Loucy (cell line): Measurements from ENCODE around the gene MUC6.
"Not testable (repeated sequence)": the region's sequence is repeated elsewhere in the genome, so short reads cannot be mapped to it uniquely, and the experiment has no call there.

ENCODE experiments used
- H2AFZ ChIP-seq: fragments of 200-600 bp; sonication (generic); 2 replicates; pipeline ENCODE4 v1.6.0; 2016; ENCODE audit warnings: antibody characterized with exemption, mild to moderate bottlenecking, low read length, moderate library complexity
- H3F3A ChIP-seq: fragments of 200-600 bp; 2 replicates; pipeline ENCODE4 v1.6.0; 2016; ENCODE audit warnings: antibody characterized with exemption, low read depth, mild to moderate bottlenecking
- H3K27me3 ChIP-seq: fragments of 200-600 bp; sonication (generic); 2 replicates; pipeline ENCODE4 v1.6.1; 2014; ENCODE audit warnings: low read length, mild to moderate bottlenecking; ENCODE audit not compliant: insufficient read depth, poor library complexity, severe bottlenecking
- H3K36me3 ChIP-seq: fragments of 200-600 bp; sonication (generic); 2 replicates; pipeline ENCODE4 v1.6.1; 2016; ENCODE audit warnings: low read length; ENCODE audit not compliant: insufficient read depth
- H3K4me1 ChIP-seq: fragments of 200-600 bp; sonication (generic); 2 replicates; pipeline ENCODE4 v1.5.1; 2014; ENCODE audit warnings: low read length, mild to moderate bottlenecking; ENCODE audit not compliant: insufficient read depth, poor library complexity, severe bottlenecking
- H3K4me2 ChIP-seq: fragments of 200-600 bp; sonication (generic); 2 replicates; pipeline ENCODE4 v1.6.0; 2014; ENCODE audit warnings: antibody characterized with exemption, low read length, low read depth, mild to moderate bottlenecking; ENCODE audit not compliant: poor library complexity, severe bottlenecking
- H3K4me3 ChIP-seq: fragments of 200-600 bp; sonication (generic); 2 replicates; pipeline ENCODE4 v1.5.1; 2014; ENCODE audit warnings: low read length, mild to moderate bottlenecking, mixed read lengths; ENCODE audit not compliant: poor library complexity, severe bottlenecking
- H3K79me2 ChIP-seq: fragments of 200-600 bp; sonication (generic); 2 replicates; pipeline ENCODE4 v1.6.1; 2014; ENCODE audit warnings: low read length; ENCODE audit not compliant: insufficient read depth
- H3K9ac ChIP-seq: fragments of 200-600 bp; sonication (generic); 2 replicates; pipeline ENCODE4 v1.6.0; 2014; ENCODE audit warnings: mild to moderate bottlenecking, low read depth, low read length, moderate library complexity; ENCODE audit not compliant: poor library complexity, severe bottlenecking
- H3K9me2 ChIP-seq: fragments of 200-600 bp; sonication (generic); replicated peaks from 2 replicates; pipeline ENCODE4 v1.6.1; 2016; ENCODE audit warnings: low read depth, low read length, mixed read lengths
- H3K9me3 ChIP-seq: fragments of 200-600 bp; sonication (generic); 2 replicates; pipeline ENCODE4 v1.6.1; 2014; ENCODE audit warnings: mild to moderate bottlenecking, antibody characterized with exemption, low read length, low read depth; ENCODE audit not compliant: insufficient read depth
- H4K20me1 ChIP-seq: fragments of 200-600 bp; sonication (generic); 2 replicates; pipeline ENCODE4 v1.6.0; 2014; ENCODE audit warnings: antibody characterized with exemption, low read length, mild to moderate bottlenecking; ENCODE audit not compliant: insufficient read depth, poor library complexity, severe bottlenecking
- EZH2phosphoT487 ChIP-seq: fragments of 200-600 bp; IDR thresholded peaks from 2 replicates; pipeline ENCODE4 v1.6.1; 2018; ENCODE audit warnings: antibody characterized with exemption, mild to moderate bottlenecking, moderate library complexity, borderline replicate concordance
- TF ChIP-seq, protein P1 (sequence below): fragments of 200-600 bp; sonication (generic); conservative IDR thresholded peaks from 2 replicates; pipeline ENCODE4 v1.5.1; 2014; ENCODE audit warnings: mild to moderate bottlenecking, antibody characterized with exemption, low read length

Gene MUC6

DNA sequence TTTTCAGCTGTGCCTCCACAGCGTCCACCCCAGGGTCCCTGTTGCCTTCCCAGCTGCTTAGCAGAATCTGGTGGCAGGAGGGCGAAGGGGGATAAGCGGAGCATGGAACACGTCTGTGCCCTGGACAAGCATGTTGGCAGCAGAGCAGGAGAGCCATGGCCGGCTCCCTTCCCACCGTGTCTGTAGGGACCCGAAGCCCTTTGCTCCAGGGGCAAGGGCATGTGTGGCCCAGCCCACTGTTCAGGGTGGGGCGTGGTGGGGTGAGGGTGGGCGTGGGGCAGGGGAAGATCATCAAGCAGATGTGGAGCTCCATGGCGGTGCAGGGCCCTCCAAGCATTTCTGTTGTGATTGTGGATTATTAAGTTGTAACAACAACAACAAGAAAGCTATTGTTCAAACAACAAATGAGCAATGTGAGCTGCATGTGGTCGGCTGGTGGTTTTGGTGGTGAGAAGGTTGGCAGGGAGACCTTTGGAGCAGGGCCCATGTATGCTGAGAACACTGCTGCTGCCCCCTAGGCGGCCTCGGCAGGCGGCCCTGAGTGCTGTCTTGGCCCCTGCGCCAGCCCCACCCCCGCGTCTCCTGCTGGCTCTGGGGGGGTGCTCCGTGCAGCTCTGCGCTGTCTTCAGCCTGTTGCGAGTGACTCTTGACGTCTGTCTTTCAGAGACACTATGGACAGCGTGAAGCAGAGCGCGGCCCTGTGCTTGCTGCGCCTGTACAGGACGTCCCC is 59.9 kb downstream of the MUC6 start:
- H3F3A ChIP-seq: no peaks in the 10 kb centered on the region
- H3K79me2 ChIP-seq: peaks cover 6% of the 10 kb centered on the region; the same call in 1 of the 2 replicates
- TF ChIP-seq, protein P1, sequence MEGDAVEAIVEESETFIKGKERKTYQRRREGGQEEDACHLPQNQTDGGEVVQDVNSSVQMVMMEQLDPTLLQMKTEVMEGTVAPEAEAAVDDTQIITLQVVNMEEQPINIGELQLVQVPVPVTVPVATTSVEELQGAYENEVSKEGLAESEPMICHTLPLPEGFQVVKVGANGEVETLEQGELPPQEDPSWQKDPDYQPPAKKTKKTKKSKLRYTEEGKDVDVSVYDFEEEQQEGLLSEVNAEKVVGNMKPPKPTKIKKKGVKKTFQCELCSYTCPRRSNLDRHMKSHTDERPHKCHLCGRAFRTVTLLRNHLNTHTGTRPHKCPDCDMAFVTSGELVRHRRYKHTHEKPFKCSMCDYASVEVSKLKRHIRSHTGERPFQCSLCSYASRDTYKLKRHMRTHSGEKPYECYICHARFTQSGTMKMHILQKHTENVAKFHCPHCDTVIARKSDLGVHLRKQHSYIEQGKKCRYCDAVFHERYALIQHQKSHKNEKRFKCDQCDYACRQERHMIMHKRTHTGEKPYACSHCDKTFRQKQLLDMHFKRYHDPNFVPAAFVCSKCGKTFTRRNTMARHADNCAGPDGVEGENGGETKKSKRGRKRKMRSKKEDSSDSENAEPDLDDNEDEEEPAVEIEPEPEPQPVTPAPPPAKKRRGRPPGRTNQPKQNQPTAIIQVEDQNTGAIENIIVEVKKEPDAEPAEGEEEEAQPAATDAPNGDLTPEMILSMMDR: peak; percentile 30; the same call in 1 of the 2 replicates
- no peak for TF ChIP-seq EZH2phosphoT487
- H3K9me2 ChIP-seq: no peaks in the 10 kb centered on the region
- H3K4me3 ChIP-seq: no peak overlapping the region
- H3K9ac ChIP-seq: peak overlapping the region; percentile 32
- no peaks in the 10 kb centered on the region for H3K27me3 ChIP-seq
- H3K9me3 ChIP-seq: no peaks in the 10 kb centered on the region
- no peak overlapping the region for H2AFZ ChIP-seq
- peaks cover 9% of the 10 kb centered on the region for H3K4me1 ChIP-seq
- no peak overlapping the region for H3K4me2 ChIP-seq
- peaks cover 63% of the 10 kb centered on the region; the same call in 1 of the 2 replicates for H3K36me3 ChIP-seq
- H4K20me1 ChIP-seq: peaks cover 11% of the 10 kb centered on the region

DNA sequence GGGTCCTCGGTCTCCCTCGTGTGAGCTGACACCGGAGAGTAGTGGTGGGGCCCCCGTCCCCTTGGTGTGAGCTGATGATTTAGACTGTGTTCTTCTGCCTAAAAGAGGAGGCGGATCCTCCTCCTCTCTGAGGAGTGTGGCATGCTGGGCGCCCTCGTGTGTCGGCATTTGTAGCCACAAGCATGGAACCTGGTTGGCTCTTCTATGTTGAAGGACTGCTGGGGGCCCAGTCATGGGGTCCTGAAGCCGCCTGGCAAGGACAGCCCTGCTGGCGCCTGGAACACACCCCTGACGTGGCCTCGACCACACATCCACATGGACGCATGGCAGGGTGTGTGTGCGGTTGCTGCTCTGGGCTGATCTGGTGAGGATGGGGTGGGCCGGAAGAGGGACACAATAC is 60.7 kb downstream of the MUC6 start:
- H3K79me2 ChIP-seq: peaks cover 12% of the 10 kb centered on the region; the same call in 1 of the 2 replicates
- H3K4me3 ChIP-seq: no peak overlapping the region
- no peaks in the 10 kb centered on the region for H3K9me3 ChIP-seq
- peak overlapping the region; percentile 32 for H3K9ac ChIP-seq
- no peak overlapping the region for H3K4me2 ChIP-seq
- no peaks in the 10 kb centered on the region for H3K27me3 ChIP-seq
- H4K20me1 ChIP-seq: peaks cover 11% of the 10 kb centered on the region
- H2AFZ ChIP-seq: no peak overlapping the region
- TF ChIP-seq EZH2phosphoT487: no peak
- TF ChIP-seq, protein P1: peak; percentile 45; the same call in 1 of the 2 replicates
- no peaks in the 10 kb centered on the region for H3F3A ChIP-seq
- peaks cover 14% of the 10 kb centered on the region for H3K4me1 ChIP-seq
- H3K9me2 ChIP-seq: no peaks in the 10 kb centered on the region
- H3K36me3 ChIP-seq: peaks cover 57% of the 10 kb centered on the region; the same call in 1 of the 2 replicates

DNA sequence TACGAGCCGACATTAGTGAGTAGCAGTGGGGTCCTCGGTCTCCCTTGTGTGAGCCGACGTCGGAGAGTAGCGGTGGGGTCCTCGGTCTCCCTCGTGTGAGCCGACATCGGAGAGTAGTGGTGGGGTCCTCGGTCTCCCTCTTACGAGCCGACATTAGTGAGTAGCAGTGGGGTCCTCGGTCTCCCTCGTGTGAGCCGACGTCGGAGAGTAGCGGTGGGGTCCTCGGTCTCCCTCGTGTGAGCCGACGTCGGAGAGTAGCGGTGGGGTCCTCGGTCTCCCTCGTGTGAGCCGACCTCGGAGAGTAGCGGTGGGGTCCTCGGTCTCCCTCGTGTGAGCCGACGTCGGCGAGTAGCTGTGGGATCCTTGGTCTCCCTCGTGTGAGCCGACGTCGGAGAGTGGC is 61.1 kb downstream of the MUC6 start:
- H4K20me1 ChIP-seq: peaks cover 11% of the 10 kb centered on the region
- not testable (repeated sequence) for H3K9me3 ChIP-seq, H3F3A ChIP-seq, H3K4me3 ChIP-seq, H3K9me2 ChIP-seq, H3K9ac ChIP-seq, H3K4me2 ChIP-seq, H2AFZ ChIP-seq, H3K27me3 ChIP-seq
- peaks cover 12% of the 10 kb centered on the region; the same call in 1 of the 2 replicates for H3K79me2 ChIP-seq
- peaks cover 18% of the 10 kb centered on the region for H3K4me1 ChIP-seq
- H3K36me3 ChIP-seq: peaks cover 54% of the 10 kb centered on the region; the same call in 1 of the 2 replicates
